NAMALWA (cell line): ENCODE measurements around the gene SYT5.
A peak's percentile ranks its signal among the peaks of the same experiment; 100 is the strongest.
"Not testable (repeated sequence)": the region's sequence is repeated elsewhere in the genome, so short reads cannot be mapped to it uniquely, and the experiment has no call there.

ENCODE experiments used
- DNase-seq: peaks from one replicate; pipeline ENCODE4 v3.0.0-alpha.2; 2015; ENCODE audit warnings: low spot score

The SYT5 gene

DNA sequence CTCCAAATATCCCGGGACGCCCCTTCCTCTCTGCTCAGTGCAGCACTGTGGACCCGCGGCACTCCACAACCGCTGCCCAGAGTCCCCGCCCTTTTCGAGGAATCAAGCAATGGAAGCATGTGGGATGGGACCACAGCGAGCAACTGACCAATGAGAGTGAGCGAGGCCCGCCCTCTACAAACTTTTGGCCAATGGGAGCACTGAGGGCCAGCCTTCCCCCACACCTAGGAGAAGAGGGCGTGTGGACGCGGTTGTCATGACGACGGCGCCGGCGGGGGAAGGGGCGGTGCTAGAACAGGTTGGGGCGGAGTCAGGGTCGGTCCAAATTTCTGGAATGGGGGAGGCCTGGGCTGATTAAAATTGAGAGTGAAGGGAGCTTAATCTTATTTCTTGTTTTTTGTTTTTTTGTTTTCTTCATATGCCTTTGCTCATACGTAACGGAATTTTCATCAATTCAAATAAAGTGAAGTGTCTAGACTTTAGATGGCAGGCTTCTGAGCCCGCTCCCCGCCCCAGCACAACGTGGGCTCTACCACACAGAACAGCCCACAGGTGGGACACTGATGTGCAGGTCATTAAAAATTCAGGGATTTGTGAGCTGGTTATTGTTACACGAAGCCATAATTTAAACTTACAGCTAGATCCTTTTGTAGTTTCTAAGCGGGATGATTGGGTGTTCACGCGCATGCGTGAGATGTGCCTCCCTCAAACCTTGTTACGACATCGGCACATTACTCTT is 13.4 kb downstream of the SYT5 start, which contains the start of gene DNAAF3:
DNAAF3 (minus strand) TSS at position 84 of the 739 bp plus-strand sequence. CDS start 200 bp downstream, outside the sequence.
- peak; percentile 98 for DNase-seq

- peak; percentile 93 for DNase-seq
Measured at GRCh38 chr19:55165952-55166529, 14.0 kb downstream of the SYT5 start.

GRCh38 chr19:55161571-55162322 is 18.3 kb downstream of the SYT5 start:
- DNase-seq: no peak

GRCh38 chr19:55160986-55161365 is 19.1 kb downstream of the SYT5 start:
- DNase-seq: no peak

- DNase-seq: peak; percentile 94
Measured at GRCh38 chr19:55160128-55160985, 19.7 kb downstream of the SYT5 start.

DNA sequence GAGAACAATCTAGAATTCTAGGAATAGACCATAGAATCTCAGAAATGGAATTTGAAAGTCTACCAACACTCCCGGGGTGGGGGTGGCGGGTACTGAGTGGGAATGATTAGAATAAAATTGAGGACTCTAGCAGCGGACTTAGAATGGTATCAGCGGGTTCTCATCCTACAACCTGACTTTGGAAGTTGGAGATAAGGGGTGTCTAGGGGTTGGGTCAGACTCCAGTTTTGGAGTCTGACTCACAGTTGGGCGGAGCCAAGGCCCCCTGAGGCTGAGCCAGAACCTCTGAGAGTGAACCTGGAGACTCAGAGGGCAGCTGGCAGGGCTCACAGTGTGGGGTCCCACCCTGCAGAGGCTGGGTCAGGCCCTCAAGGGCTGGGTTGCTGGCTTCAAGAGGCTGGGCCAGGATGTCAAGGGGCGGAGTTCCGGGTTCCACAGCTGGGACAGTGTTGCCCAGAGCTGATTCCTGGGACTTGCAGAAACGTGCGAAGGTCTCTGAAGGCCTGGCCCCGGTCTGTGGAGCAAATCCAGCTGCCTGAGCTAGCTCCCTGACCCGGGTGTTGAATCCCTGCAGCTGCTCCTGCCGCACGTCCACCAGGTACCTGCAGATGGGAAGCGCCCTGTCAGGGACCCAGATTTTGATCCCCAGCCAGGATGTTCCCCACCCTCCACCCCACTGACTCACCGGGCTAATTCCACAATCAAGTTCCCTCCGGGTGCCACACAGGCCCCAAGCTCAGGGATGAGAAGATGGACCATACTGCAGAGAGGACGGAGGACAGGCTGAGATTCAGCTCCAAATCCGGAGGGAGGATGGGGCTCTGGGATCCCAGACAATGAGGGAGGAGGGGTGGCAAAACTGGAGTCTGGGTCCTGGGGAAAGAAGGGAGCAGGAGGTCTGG is 21.0 kb downstream of the SYT5 start:
- DNase-seq: peak; percentile 48

- DNase-seq: no peak
Measured at GRCh38 chr19:55158423-55158822, 21.7 kb downstream of the SYT5 start.

DNA sequence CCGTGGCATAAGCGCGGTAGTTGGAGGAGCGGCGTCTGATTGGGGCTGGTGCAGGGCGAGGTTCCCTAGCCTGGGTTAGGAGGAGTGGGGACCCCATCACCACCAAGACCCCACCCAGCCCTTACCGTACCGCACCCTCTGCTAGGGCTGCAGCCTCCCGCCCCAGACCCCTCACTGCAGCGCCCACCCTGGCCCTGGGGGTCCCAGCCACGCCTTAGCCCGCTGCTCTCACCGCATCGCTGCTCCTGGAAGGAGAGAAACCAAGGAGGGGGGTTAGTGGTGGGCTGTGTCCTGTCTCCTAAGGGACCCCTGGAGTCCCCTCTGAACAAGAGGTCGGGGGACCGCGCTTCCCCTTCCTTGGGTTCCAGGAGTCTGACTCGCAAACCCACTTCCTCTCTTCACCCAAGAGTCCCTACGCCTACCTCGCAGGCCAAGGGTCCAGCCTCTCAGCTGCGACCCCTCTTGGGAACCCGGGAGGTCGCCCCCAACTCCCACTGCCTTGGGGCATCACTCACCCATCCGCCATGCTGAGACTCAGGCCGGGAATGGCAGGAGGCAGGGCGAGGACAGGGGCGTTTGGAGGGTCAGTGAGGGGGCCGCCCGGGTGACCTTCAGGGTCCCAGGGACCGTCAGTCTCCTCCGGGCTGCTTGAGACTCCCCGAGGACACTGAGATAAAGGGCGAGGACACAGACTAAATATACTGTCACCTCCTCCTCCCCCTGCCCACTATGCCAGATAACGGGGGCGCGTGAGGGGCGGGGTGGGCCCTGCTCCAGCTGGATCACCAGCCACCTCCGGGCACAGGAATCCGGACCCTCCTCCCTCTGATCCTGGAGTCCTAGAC is 22.8 kb downstream of the SYT5 start, which contains the start of gene TNNI3:
TNNI3 (minus strand) TSS at position 669 of the 845 bp plus-strand sequence; CDS start at position 526, 143 bp downstream.
- DNase-seq: no peak

DNA sequence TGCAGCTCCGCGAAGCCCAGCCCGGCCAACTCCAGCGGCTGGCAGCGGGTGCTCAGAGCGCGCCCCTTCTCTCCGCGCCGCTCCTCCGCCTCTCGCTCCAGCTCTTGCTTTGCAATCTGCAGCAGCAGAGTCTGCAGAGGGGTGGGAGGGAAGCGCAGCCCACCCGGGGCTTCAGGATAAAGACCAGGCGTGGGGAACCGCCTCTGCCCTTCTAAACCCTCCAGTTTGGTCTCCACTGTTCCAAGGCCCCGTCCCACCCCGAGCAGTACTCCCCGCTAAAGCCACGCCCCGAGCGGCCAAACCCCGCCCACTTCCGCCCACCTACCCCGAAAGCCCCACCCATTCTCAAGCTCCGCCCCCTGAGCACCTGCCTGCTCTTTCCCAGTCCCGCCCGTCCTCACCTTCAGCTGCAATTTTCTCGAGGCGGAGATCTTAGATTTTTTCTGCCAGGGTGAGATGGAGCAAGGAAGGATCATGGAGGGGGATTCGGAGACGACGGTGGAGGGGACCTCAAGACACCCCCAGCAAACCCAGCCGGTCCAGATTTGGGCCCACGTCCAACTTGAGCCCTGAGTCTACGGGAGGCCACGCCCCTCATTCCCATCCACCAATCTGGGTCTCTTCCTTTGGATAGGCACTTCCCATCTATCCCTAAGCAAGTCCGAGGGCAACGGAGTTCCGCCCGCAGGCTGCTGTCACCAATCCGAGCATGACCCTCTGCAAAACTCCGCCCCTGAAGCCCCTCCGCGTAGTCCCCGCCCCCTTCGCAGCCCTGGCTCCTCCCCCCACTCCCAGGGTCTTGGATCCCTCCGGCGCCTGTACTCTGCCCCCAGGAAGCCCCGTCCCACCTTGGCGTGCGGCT is 23.7 kb downstream of the SYT5 start:
- DNase-seq: peak; percentile 59

DNA sequence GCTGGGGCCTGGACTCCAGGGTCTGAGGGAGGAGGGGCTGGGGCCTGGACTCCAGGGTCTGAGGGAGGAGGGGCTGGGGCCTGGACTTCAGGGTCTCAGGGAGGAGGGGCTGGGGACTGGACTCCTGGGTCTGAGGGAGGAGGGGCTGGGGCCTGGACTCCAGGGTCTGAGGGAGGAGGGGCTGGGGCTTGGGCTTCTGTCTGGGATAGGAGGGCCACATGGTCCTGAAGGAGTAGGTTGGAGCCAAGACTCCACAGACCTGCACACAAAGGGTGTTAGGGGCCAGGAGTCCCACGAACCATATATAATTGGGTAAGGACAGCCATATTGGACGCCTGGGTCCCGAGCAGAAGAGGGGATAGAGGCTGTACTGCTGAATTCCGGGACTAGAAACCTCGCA is 24.3 kb downstream of the SYT5 start:
- DNase-seq: not testable (repeated sequence)

- DNase-seq: peak; percentile 38
Measured at GRCh38 chr19:55153652-55154264, 26.3 kb downstream of the SYT5 start.

- no peak for DNase-seq
Measured at GRCh38 chr19:55152017-55152416, 28.1 kb downstream of the SYT5 start.

DNA sequence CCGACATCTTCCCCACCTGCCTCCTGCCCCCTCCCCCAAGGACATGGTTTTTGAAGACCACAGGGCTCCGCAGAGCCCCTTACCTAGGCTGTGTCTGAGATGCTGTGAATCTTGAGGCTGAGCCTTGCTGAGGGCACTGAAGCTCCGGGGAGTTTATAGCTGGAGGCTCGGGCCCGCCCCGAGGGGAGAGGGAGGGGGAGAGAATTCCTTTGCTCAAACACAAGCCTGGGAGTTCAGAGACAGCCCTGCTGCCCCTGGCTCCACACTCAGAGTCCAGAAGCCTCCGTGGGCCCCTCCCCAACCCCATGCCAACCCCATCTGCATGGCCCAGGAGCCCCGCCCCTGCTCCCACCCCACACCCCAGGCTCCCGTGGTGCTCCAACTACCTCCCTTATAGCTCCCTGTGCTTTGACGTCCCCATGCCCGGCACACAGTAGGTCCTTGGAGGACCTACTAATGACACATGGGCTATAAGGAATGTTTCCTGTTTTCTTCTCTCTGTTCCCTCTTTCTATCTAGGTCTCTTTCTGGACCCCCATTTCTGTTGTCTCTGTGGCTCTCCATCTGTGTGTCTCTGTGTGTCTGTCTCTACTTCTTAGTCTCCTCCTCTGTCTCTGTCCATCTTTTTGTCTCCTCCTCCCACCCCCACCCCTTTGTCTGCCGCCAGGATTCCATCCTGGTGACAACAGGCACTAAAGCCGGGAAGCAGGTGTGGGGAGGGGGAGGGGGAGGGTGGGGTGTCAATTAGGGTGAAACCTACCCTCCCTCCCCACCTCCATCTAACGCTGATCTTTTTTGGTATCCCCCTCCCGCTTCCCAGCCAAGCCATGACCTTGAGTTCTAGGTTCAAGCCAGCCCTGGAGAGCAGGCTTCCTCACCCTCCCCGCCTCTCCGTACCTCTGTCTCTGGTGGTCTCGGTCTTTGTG is 30.7 kb downstream of the SYT5 start, which contains the start of gene TNNT1:
TNNT1 (minus strand) TSS at position 129 of the 926 bp plus-strand sequence. CDS start 2,049 bp downstream, outside the sequence.
- DNase-seq: no peak

GRCh38 chr19:55147545-55148251 is 32.4 kb downstream of the SYT5 start:
- no peak for DNase-seq

GRCh38 chr19:55146705-55147273 is 33.3 kb downstream of the SYT5 start:
- DNase-seq: no peak

DNA sequence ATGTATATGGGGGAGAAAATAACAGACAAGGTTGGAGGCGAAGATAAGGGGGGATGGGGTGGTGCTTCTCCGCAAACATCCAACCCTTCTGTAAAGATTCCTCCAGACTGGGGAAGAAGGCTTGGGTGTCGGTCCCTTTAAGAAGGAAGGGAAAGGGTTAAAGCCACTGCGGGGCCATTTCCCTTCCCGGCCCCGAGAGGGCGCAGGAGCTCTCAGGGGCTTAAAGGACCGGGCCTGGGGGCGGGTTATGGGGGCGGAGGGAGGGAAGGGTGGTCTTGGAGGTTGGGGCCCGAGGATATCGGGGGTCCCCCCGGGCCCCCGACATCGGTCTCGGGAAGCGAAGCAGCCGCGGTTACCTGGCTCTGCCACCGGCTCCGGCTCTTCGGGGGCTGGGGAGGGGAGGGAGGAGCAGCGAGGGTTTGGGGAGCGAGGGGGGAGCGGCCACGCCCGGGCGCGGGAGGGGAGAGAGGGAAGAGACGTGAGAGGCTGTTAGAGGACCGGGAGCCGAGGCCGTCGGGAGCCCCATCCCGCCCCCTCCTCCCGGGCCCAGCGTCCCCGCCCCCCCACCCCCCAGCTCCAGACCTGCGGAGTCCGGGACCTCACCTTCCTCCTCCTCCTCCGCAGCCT is 33.9 kb downstream of the SYT5 start:
- peak; percentile 67 for DNase-seq
